HL-60 (cell line): Measurements from ENCODE around the gene ZNF469.

ENCODE experiments used
- DNase-seq, 2 experiments: peaks; one replicate each; pipeline ENCODE4 v3.0.0-alpha.2; 2010 to 2020; ENCODE audit warnings: low read depth in 1 of 2, low spot score in 1 of 2
- H3K27ac ChIP-seq: fragments of 250-450 bp; sonication (Bioruptor Pico); replicated peaks from 2 replicates; pipeline ENCODE4 v1.5.1; 2020; ENCODE audit warnings: mild to moderate bottlenecking, moderate library complexity
- H3K27me3 ChIP-seq: fragments of 250-450 bp; sonication (Bioruptor Pico); 2 replicates; pipeline ENCODE4 v1.5.1; 2021; ENCODE audit warnings: mild to moderate bottlenecking, moderate library complexity; ENCODE audit not compliant: insufficient read depth, poor library complexity, severe bottlenecking
- H3K4me3 ChIP-seq: replicated peaks from 2 replicates; pipeline ENCODE4 v1.5.1; 2011; ENCODE audit warnings: mild to moderate bottlenecking, control low read depth, low read length; ENCODE audit not compliant: insufficient read depth
- CTCF ChIP-seq: IDR thresholded peaks from one replicate; pipeline ENCODE4 v1.5.1; 2011; ENCODE audit warnings: low read length, control low read depth, inconsistent platforms; ENCODE audit not compliant: insufficient read depth
- GABPA ChIP-seq: IDR thresholded peaks from 2 replicates; pipeline ENCODE4 v1.6.1; 2012; ENCODE audit warnings: low read depth
- POLR2AphosphoS5 ChIP-seq: IDR thresholded peaks from 2 replicates; pipeline ENCODE4 v1.6.1; 2012; ENCODE audit warnings: low read depth
- REST ChIP-seq: IDR thresholded peaks from 2 replicates; pipeline ENCODE4 v1.6.1; 2012; ENCODE audit warnings: low read depth; ENCODE audit not compliant: insufficient replicate concordance
- SPI1 ChIP-seq: IDR thresholded peaks from 2 replicates; pipeline ENCODE4 v1.6.1; 2012; ENCODE audit warnings: low read depth, mild to moderate bottlenecking, borderline replicate concordance

Gene ZNF469

DNA sequence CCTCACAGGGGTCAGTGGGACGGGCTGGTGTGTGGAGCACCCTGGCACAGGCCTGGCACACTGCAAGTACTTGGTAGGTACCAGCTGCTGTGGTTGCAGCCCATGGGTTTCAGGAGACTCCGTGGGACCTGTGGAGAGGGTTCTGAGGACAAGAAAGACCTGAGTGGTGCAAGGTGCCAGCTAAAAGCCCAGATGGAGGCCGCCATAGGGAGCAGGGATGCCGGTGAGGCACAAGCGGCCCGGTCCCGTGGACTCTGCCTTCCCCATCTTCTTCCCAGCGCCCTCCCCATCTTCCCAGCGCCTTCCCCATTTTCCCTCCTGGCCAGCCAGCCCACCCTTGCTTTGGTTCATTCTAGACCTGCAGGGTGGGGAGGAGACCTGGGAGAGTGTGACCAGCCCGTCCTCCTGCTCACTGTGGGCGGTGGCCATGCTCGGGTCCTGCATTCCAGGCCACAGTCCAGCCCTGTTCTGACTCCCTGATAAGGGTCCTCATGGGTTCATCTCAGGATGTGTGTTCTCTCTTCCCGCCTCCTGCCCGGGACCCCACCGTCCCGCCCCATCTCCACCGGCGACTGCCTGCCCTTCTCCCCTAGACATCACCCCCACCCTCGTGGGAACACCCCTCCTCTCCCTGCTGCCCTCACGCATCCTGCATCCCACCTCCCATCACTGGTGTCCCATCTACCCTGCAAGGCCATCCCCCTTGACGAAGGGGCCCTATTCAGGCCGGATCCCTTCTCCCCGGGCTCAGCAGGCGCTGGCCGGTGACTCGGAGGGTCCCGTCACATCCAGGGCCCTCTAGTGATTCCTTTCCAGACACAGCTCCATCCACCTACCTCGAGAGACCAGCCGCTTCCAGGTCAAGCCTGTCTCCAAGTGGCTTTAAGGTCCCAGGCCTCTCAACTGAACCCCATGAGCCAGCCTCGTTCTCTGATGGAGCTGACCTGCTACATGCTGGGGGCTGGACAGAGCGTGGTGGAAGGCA is 3.4 kb downstream of the ZNF469 start:
- H3K27ac ChIP-seq: no peak overlapping the region
- peaks cover 2% of the 10 kb centered on the region for H3K27me3 ChIP-seq
- no peak overlapping the region for H3K4me3 ChIP-seq
- DNase-seq: no peak
- TF ChIP-seq REST: no peak
- TF ChIP-seq CTCF: no peak
- TF ChIP-seq GABPA: no peak
- no peak for TF ChIP-seq SPI1
- no peak for TF ChIP-seq POLR2AphosphoS5

GRCh38 chr16:88387180-88387765 is 4.5 kb downstream of the ZNF469 start:
- H3K4me3 ChIP-seq: no peak overlapping the region
- no peak overlapping the region for H3K27ac ChIP-seq
- no peak for DNase-seq
- TF ChIP-seq SPI1 (no peak), POLR2AphosphoS5 (no peak), REST (no peak), GABPA (no peak), CTCF (no peak)
- peaks cover 2% of the 10 kb centered on the region for H3K27me3 ChIP-seq

- TF ChIP-seq GABPA (no peak), SPI1 (no peak), REST (no peak), CTCF (no peak), POLR2AphosphoS5 (no peak)
- no peak for DNase-seq
These were observed 5.3 kb downstream of the ZNF469 start for GRCh38 chr16:88387941-88388627.

More at GRCh38 chr16:88387941-88388627, 5.3 kb downstream of the ZNF469 start:
- H3K27ac ChIP-seq: no peak overlapping the region
- no peak overlapping the region for H3K4me3 ChIP-seq
- H3K27me3 ChIP-seq: peaks cover 2% of the 10 kb centered on the region
